Measurements from ENCODE around the gene HM13. TPM values are rescaled to one million over a fixed set of nuclear protein-coding genes. Genes with fewer than 3 reads are reported as not detected.

The HM13 gene
- total RNA-seq, 1 donor = 62.0 TPM

DNA sequence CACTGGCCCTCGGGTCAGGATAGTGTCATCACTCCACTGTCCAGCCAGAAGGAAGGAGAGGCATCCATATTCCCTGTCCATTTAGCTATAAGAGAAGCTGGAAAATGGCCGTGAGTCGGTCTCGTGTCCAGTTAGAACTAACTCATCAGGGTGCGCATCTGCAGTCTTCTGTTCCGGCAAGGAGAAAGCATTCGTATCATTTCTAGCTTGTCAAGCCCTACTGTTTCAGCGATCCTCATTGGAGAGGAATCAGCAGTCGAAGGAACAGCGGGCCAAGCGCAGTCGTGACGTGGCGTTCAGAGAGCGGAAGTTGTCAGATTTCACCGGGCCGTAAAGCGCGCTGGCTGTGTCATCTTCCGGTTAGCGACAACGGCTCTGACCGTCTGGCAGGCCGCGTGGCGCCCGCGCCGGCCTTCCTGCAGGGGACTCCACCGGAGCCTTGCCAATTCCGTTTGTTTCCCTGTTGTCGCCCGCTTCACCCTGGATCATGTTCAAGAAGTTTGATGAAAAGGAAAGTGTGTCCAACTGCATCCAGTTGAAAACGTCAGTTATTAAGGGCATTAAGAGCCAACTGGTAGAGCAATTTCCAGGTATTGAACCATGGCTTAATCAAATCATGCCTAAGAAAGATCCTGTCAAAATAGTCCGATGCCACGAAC is 32.9 kb downstream of the HM13 start:
- Histone ChIP-seq H3K4me3 (ENCODE audit: low read length) (peak overlapping the region; percentile 43), H3K27me3 (ENCODE audit: insufficient read depth, low read length) (no peaks in the 10 kb centered on the region), H3K9me3 (ENCODE audit: low read depth, low read length) (no peaks in the 10 kb centered on the region), H3K4me1 (ENCODE audit: insufficient read depth, low read length) (peaks cover 28% of the 10 kb centered on the region)

DNA sequence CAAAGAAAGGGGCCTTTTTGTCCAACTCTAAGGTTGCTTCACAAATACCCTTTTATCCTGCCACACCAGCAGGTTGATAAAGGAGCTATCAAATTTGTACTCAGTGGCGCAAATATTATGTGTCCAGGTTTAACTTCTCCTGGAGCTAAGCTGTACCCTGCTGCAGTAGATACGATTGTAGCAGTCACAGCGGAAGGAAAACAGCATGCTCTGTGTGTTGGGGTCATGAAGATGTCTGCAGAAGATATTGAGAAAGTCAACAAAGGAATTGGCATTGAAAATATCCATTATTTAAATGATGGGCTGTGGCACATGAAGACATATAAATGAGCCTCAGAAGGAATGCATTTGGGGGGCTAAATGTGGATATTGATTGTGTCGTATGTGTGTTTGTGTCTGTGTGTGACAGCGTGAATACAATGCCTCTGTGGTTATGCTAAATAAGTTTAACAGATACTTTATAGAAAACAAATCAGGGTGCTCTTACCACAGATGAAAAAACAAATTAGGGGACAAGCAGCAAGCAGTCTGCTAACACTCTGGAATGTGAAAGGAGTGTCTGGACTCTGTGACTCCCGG is 33.6 kb downstream of the HM13 start:
- Histone ChIP-seq H3K4me3 (ENCODE audit: low read length) (peak overlapping the region; percentile 43), H3K4me1 (ENCODE audit: insufficient read depth, low read length) (peaks cover 22% of the 10 kb centered on the region), H3K9me3 (ENCODE audit: low read depth, low read length) (no peaks in the 10 kb centered on the region), H3K27me3 (ENCODE audit: insufficient read depth, low read length) (no peaks in the 10 kb centered on the region)

DNA sequence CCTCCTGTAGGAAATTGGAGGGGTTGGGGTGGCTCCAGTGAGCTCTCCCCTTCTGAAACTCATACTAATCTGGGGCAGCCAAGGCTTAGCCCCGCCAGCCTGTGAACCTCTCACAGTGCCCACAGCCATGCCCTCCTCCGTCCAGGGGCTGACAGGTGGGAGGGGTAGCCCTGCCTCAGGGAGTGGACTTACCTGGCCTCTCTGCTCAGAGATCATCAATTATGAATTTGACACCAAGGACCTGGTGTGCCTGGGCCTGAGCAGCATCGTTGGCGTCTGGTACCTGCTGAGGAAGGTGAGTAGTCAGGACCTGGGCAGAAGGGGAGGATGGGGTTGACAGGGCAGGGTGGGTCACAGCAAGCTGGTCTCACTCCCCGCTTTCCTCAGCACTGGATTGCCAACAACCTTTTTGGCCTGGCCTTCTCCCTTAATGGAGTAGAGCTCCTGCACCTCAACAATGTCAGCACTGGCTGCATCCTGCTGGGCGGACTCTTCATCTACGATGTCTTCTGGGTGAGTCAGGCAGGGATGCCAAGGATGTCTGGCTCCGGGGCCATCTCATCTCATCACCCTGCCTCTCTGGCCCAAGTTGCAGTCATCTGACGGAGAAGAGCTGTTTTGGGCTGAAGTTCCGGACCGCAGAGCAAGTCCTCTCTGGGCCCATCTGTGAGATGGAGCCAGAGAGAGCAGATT is 34.7 kb downstream of the HM13 start:
- Histone ChIP-seq H3K27me3 (ENCODE audit: insufficient read depth, low read length) (no peaks in the 10 kb centered on the region), H3K9me3 (ENCODE audit: low read depth, low read length) (no peaks in the 10 kb centered on the region), H3K4me1 (ENCODE audit: insufficient read depth, low read length) (peaks cover 19% of the 10 kb centered on the region), H3K4me3 (ENCODE audit: low read length) (no peak overlapping the region)

DNA sequence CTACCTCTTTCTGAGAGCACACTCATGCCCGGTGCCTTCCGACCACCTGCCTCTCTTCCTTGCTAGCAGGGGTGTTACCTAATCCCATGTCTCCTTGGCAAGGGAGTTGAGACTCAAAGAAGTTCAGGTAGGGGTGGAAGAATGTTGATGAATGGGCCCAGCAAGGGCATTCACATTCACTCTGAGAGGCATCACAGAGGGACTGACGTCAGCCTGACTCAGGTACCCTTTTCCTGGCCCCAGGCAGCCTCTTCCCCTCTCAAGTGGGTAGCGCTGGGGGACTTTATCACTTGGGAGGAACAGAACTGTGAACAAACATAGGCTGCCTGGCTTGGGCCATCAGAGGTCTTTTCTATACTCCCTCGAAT is 35.3 kb downstream of the HM13 start:
- Histone ChIP-seq H3K4me1 (ENCODE audit: insufficient read depth, low read length) (peaks cover 19% of the 10 kb centered on the region), H3K4me3 (ENCODE audit: low read length) (no peak overlapping the region), H3K27me3 (ENCODE audit: insufficient read depth, low read length) (no peaks in the 10 kb centered on the region), H3K9me3 (ENCODE audit: low read depth, low read length) (no peaks in the 10 kb centered on the region)

DNA sequence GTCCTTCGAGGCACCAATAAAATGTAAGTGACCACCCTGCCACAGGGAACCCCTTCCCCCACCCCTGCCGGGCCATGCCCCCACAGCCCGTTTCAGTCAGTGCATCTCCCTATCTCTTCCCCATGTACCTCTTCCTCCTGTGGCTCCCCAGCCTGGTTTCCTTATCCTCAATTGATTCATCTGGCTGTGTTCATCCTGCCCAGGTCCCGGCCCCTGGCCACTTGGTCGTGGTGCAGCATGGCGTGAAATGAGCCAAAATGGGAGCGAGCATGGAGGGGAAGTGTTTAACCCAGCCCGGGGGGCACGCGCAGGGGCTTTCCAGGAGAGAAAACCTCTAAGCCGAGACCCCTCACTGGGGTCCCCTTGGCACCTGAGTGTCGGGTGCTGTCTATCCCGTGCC is 35.9 kb downstream of the HM13 start:
- Histone ChIP-seq H3K9me3 (ENCODE audit: low read depth, low read length) (no peaks in the 10 kb centered on the region), H3K27me3 (ENCODE audit: insufficient read depth, low read length) (no peaks in the 10 kb centered on the region), H3K4me3 (ENCODE audit: low read length) (no peak overlapping the region), H3K4me1 (ENCODE audit: insufficient read depth, low read length) (peaks cover 19% of the 10 kb centered on the region)

DNA sequence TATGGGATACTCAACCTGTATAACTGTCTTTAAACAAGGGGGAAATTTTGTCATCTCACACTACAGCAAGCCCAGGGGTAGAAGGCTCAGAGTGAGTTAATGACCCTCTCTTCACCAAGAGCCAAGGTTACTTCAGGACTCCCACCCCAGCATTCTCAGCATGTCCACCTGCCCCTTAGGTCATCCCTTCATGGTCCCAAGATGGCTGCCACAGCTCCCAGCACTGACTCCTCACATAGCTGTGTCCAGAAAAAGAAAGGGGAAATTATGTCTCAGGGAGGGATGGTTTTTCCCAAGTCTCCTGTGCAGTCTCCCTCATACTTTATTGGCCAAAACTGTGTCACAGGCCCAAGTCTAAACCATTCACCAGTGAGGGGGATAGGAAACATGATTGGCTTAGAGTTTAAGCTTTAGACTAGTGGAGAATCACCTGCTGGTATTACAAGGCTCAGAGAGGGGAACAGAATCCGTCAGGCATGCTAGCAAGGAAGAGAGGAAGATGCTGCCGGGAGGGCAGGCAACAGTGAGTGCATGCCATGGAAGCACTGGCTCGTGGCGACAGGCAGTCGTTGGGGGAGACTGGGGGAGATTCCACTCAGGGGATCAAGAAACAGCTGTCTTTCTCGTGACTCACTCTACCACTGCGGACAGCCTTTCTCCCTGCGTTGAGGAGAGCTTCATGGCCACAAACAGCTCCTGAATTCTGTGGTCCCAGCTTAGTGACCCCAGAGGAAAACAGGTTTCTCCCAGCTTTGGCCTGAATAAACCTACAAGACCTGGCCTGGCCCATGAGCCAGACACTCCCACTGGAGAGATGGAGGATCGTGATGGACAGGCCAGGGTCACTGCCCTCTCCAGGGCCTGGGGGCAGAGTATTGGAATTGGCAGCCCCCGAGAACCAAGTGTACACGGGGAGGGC is 37.2 kb downstream of the HM13 start:
- no peak overlapping the region for H3K4me3 ChIP-seq (ENCODE audit: low read length)
- H3K9me3 ChIP-seq (ENCODE audit: low read depth, low read length) = no peaks in the 10 kb centered on the region
- peaks cover 17% of the 10 kb centered on the region for H3K4me1 ChIP-seq (ENCODE audit: insufficient read depth, low read length)
- no peaks in the 10 kb centered on the region for H3K27me3 ChIP-seq (ENCODE audit: insufficient read depth, low read length)

DNA sequence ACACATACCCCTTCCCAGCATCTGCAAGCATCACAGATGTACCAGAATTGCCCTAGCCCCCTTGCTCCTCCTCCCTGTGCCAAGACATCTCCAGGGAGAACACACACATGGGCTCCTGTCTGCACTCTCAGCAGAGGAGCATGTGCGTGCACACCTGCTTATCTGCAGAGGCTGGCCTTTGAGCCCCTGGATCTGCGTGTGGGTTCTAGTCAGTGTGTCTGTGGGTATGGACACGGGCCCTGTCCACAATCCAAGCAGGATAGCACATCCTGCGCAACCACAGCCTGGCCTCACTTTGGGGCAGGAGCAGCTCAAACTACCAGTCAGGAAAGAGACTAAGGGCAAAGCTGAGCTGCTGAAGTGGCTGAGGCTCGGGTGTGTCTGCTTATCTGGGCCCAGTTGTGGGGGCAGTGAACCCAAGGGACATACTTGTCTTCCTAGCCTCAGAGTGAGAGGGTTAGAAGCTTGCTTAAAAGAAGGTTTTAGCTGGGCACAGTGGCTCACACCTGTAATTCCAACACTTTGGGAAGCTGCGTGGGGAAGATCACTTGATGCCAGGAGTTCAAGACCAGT is 41.0 kb downstream of the HM13 start:
- Histone ChIP-seq H3K4me1 (ENCODE audit: insufficient read depth, low read length) (peaks cover 8% of the 10 kb centered on the region), H3K27me3 (ENCODE audit: insufficient read depth, low read length) (no peaks in the 10 kb centered on the region), H3K9me3 (ENCODE audit: low read depth, low read length) (no peaks in the 10 kb centered on the region), H3K4me3 (ENCODE audit: low read length) (no peak overlapping the region)

DNA sequence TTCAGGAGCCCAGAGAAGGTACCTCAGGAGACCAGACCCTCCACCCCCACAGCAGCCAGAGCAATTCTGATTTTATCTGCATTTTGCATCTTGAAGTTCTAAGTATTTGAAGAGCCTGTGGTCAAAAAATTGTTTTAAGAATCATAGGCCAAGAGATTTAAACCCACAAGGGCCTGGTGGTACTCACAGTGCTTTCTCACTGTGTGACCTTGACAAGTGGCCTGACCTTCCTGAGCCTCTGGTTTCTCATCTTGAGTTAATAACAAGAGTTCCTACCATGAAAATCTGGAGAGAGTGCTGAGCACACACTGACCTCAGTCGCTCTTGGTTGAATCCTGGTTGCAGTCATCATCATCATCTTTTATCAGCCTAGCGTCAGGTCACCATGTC is 45.5 kb downstream of the HM13 start:
- H3K4me3 ChIP-seq (ENCODE audit: low read length) = no peak overlapping the region
- no peaks in the 10 kb centered on the region for H3K27me3 ChIP-seq (ENCODE audit: insufficient read depth, low read length)
- H3K9me3 ChIP-seq (ENCODE audit: low read depth, low read length) = no peaks in the 10 kb centered on the region
- peaks cover 21% of the 10 kb centered on the region for H3K4me1 ChIP-seq (ENCODE audit: insufficient read depth, low read length)

DNA sequence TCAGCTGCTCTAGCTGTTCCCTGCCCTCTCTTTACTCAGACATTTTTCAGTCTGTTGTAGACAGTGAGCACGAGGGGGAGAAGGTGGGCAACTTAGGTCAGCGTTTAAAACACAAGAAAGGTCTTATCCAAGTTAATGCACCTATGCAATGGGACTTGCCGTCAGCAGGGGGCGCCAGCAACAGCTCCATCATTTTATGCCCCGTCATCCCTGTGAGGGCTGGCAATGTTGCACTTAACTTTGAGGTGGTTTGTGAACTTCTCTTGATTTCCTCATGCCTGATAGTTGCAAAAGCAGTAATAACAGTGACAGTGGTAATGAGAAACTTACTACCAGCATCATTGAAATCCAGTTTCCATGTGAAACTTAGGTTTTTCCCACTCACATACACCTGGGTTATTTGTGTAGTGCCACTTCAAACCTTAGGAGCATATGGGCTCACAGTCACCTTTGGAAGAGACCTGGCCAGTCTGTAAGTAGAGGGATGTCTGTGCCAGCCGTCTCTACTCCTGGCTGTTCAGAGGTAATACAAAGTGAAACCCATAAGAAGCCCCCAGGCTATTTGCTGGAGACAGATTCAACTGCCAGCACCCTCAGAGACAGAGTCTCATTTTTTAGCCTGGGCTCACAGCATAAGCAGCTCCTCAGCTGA is 46.0 kb downstream of the HM13 start:
- Histone ChIP-seq H3K9me3 (ENCODE audit: low read depth, low read length) (no peaks in the 10 kb centered on the region), H3K4me1 (ENCODE audit: insufficient read depth, low read length) (peaks cover 21% of the 10 kb centered on the region), H3K27me3 (ENCODE audit: insufficient read depth, low read length) (no peaks in the 10 kb centered on the region), H3K4me3 (ENCODE audit: low read length) (no peak overlapping the region)

DNA sequence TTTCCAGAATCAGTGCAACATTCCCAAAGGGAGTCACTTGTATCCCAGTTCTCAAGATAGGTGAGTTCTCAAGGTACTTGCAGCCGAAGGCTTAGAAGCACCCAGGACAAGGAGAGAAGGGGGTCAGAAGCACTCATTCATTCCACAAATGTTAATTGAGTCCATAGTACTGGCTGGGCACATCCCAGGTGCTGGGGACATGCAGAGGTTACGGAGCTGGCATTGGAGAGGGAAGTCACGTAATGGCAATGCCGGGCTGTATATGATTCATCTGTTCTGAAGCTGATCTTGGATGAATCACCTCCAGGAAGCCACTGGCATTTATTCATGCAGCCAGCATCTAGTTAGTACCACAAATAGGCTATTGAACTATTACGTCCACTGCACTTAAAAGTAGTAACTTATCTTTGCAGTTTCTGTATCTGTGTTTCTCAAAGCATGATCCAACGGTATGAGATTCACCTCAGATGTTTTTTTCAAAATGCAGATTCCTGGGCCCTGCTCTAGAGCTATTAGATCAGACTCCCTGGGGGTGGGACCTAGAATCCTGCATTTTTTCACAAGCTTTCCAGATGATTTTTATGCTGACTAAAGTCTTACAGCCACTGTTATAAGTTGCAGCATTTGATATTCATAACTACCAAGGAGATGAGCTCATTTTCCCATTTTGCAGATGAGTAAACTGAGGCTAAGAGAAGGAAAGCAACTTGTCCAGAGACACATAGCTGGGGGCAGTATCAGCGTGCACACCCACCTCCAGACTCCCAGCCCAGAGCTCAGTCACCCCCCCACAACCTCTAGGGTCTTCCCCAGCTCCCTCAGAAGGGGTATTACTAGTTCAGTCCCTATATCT is 46.7 kb downstream of the HM13 start:
- Histone ChIP-seq H3K4me3 (ENCODE audit: low read length) (no peak overlapping the region), H3K27me3 (ENCODE audit: insufficient read depth, low read length) (no peaks in the 10 kb centered on the region), H3K9me3 (ENCODE audit: low read depth, low read length) (no peaks in the 10 kb centered on the region), H3K4me1 (ENCODE audit: insufficient read depth, low read length) (peaks cover 21% of the 10 kb centered on the region)

DNA sequence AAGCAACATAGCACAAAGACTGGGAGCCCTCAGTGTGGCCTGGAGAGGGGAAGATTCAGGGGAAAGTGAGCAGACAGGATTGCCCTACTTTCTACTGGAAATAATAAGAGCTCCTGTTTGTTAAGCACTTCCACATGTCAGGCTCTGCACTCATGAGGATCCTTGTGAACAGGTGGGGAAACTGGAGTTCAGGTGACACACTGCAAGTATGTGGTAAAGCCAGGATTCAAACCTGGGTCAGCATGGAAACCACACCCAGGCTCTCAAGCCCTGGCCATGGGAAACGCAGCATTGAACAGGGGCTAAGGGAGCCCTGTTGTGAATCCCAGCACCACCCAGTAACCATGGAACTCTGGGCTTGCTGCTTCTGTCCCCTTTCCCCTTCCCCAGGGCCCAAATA is 48.0 kb downstream of the HM13 start:
- Histone ChIP-seq H3K4me1 (ENCODE audit: insufficient read depth, low read length) (peaks cover 21% of the 10 kb centered on the region), H3K4me3 (ENCODE audit: low read length) (no peak overlapping the region), H3K9me3 (ENCODE audit: low read depth, low read length) (no peaks in the 10 kb centered on the region), H3K27me3 (ENCODE audit: insufficient read depth, low read length) (no peaks in the 10 kb centered on the region)

DNA sequence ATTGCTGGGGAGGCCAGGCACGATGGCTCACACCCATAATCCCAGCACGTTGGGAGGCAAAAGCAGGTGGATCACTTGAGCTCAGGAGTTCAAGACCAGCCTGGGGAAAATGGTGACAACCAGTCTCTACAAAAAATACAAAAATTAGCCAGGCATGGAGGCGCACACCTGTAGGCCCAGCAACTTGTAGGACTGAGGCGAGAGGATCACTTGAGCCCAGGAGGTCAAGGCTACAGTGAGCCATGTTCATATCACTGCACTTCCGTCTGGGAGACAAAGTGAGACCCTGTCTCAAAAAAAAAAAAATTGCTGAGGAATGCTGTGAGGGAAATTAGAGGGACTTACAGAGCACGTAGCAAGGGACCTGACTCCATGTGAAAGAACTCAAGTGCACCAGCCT is 50.0 kb downstream of the HM13 start:
- peaks cover 21% of the 10 kb centered on the region for H3K4me1 ChIP-seq (ENCODE audit: insufficient read depth, low read length)
- H3K27me3 ChIP-seq (ENCODE audit: insufficient read depth, low read length) = no peaks in the 10 kb centered on the region
- no peaks in the 10 kb centered on the region for H3K9me3 ChIP-seq (ENCODE audit: low read depth, low read length)
- H3K4me3 ChIP-seq (ENCODE audit: low read length) = no peak overlapping the region

DNA sequence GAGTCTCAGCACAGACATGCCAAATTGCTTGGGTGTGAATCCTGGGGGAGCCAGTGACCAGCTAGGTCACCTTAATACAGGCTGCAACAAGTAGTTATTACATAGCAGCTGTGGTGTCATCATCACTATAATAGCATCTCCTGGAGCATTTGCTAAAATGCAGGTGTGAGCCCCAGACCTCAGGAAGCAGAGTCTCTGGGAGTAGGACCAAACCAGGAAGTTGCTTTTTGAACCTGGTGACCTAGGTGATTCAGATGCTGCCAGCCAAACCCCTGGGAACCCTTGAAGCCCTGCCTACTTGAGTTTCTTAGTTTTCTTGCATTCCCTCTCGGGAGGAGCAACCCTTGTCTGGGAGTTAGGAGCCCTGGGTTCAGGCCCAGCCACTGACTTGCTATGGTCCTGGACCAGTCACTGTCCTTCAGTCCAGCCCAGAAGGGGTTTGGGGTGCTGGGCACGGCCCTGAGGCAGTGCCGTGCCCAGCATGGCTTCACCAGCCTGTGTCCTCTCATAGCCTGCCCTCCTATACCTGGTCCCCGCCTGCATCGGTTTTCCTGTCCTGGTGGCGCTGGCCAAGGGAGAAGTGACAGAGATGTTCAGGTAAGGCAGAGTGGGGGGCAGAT is 51.6 kb downstream of the HM13 start:
- peaks cover 8% of the 10 kb centered on the region for H3K4me1 ChIP-seq (ENCODE audit: insufficient read depth, low read length)
- no peaks in the 10 kb centered on the region for H3K9me3 ChIP-seq (ENCODE audit: low read depth, low read length)
- H3K4me3 ChIP-seq (ENCODE audit: low read length) = no peak overlapping the region
- no peaks in the 10 kb centered on the region for H3K27me3 ChIP-seq (ENCODE audit: insufficient read depth, low read length)
